ENCODE data around the gene NR6A1.

DNA sequence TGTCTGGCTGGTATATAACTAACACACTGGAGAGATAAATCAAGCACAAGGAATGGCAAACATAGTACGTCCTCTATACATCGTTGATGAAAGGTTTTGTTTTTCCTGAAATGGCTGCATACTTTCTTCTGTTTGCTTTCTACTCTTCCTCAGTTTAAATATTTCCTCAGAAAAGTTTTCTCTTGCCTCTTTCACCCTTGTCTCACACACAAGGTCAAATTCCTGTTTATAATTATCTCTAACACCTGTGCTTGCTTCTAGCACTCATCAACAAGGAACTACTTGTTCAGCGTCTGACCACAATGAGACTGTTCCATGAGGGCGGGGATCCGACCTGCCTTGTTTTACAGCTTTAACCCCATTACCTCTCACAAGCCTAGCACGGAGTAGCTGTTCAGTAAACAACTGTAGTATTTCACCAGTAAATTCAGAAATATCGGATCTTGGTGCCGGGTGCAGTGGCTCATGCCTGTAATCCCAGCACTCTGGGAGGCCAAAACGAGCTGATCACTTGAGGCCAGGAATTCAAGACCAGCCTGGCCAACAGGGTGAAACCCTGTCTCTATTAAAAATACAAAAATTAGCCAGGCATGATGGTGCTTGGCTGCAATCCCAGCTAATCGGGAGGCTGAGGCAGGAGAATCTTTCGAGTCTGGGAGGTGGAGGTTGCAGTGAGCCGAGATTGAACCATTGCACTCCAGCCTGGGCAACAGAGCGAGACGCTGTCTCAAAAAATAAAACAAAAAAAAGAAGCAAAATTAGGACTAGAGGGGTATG is 37.0 kb downstream of the NR6A1 start:
- TF ChIP-seq, protein P1, sequence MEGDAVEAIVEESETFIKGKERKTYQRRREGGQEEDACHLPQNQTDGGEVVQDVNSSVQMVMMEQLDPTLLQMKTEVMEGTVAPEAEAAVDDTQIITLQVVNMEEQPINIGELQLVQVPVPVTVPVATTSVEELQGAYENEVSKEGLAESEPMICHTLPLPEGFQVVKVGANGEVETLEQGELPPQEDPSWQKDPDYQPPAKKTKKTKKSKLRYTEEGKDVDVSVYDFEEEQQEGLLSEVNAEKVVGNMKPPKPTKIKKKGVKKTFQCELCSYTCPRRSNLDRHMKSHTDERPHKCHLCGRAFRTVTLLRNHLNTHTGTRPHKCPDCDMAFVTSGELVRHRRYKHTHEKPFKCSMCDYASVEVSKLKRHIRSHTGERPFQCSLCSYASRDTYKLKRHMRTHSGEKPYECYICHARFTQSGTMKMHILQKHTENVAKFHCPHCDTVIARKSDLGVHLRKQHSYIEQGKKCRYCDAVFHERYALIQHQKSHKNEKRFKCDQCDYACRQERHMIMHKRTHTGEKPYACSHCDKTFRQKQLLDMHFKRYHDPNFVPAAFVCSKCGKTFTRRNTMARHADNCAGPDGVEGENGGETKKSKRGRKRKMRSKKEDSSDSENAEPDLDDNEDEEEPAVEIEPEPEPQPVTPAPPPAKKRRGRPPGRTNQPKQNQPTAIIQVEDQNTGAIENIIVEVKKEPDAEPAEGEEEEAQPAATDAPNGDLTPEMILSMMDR (IDR thresholded peaks at IDR 0.05): no peak
- no peak for TF ChIP-seq POLR2AphosphoS5 (IDR thresholded peaks at IDR 0.05; ENCODE audit: insufficient read depth in 1 of 2, low read depth in 1 of 2)
